Measurements from ENCODE around the gene GNAI3.

Gene GNAI3

GRCh38 chr1:109661391-109661790, 113.0 kb downstream of the GNAI3 start:
- DNase-seq (ENCODE audit: low spot score): no peak

DNA sequence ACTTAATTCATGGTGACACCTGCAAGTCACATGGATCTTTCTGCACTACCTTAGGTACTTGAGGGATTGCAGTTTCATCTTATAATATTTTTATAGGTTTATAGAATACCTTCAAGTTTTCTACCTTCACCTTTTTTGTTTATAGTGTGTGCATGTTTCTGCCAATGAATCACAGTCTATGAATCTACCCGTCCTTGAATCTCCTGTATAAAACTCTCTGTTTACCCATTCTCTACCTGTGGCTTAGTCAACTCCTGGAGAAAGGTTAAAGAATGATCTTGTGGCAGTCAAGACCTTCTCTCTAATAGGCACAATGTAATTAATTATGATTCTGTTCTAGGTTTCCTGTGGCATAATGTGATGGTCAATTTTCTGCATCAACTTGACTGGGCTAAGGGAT, 116.3 kb downstream of the GNAI3 start:
- no peak for DNase-seq (ENCODE audit: low spot score)

DNA sequence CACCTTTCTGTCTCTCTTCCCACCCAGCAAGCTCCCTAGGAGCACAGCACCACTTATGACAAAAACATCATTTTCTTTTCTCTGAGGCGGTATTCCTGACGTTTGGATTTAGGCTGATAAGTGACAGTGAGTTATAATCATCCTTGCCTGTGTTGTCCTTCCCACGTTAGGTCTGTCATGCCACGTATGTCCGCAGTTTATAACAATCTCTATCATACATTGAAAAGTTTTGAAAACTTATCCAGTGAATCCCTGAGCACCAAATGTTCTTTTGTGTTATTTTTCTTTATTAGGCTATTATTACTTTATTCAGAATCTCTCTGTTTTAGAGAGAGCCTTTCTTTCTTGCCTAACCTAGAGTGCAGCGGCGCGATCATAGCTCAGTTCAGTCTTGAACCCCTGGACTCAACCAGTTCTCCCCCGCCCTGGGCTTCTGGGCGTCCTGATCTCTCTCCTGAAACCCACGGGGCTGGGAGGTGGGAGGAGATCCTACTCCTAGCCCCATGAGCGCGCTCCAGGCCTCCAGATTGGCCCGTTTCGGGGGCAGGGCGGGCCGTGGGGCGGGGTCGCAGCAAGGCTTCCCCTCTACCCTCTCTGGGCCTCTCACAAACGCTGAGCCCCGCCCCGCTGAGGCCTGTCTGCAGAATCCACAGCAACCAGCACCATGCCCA, 119.2 kb downstream of the GNAI3 start, which contains the start of gene GSTM2:
TSS of gene GSTM2 (plus strand) at position 606 of the 671 bp plus-strand sequence. CDS start at position 665, 59 bp downstream.
- peak; percentile 96 for DNase-seq (ENCODE audit: low spot score)
